Activated T-cell treated with anti-CD3 and anti-CD28 coated beads, Interleukin-2, amount 50 U/mL, for 24 hours (primary cell): ENCODE measurements around the gene CXCR6.

Experiments used
- DNase-seq: peaks from one replicate; pipeline ENCODE4 v3.0.0-alpha.2; 2020
- H3K27ac Mint-ChIP-seq: 2 replicates; pipeline ENCODE4 v1.8.0; 2020; ENCODE audit warnings: mild to moderate bottlenecking, mixed read lengths
- H3K27me3 Mint-ChIP-seq: 2 replicates; pipeline ENCODE4 v1.8.0; 2020; ENCODE audit warnings: mixed read lengths
- H3K36me3 Mint-ChIP-seq: 2 replicates; pipeline ENCODE4 v1.8.0; 2020; ENCODE audit warnings: low read depth, mixed read lengths
- H3K4me1 Mint-ChIP-seq: 2 replicates; pipeline ENCODE4 v1.8.0; 2020; ENCODE audit warnings: low read depth, mixed read lengths
- H3K4me3 Mint-ChIP-seq: 2 replicates; pipeline ENCODE4 v1.8.0; 2020; ENCODE audit warnings: mild to moderate bottlenecking, moderate library complexity, mixed read lengths
- H3K9me3 Mint-ChIP-seq: 2 replicates; pipeline ENCODE4 v1.8.0; 2020; ENCODE audit warnings: mixed read lengths

Gene CXCR6

GRCh38 chr3:45943207-45943846 lies at the start of gene CXCR6:
Gene CXCR6 (plus strand): TSS chr3:45943464. CDS start chr3:45946482, 3,018 bp downstream.
- H3K27me3 Mint-ChIP-seq, result peaks cover 16% of the 10 kb centered on the region
- H3K27ac Mint-ChIP-seq, result peak within 1 kb of the TSS; percentile 84
- H3K4me1 Mint-ChIP-seq, result peaks cover 77% of the 10 kb centered on the region
- H3K9me3 Mint-ChIP-seq, result no peaks in the 10 kb centered on the region
- peak within 1 kb of the TSS; percentile 59 for H3K4me3 Mint-ChIP-seq
- H3K36me3 Mint-ChIP-seq, result peaks cover 54% of the 10 kb centered on the region
- DNase-seq, result peak; percentile 60

GRCh38 chr3:45894015-45894414 lies 49.2 kb upstream of the CXCR6 start:
- Mint-ChIP-seq H3K4me1 (peaks cover 32% of the 10 kb centered on the region), H3K36me3 (no peaks in the 10 kb centered on the region), H3K4me3 (no peak overlapping the region), H3K9me3 (no peaks in the 10 kb centered on the region), H3K27me3 (peaks cover 56% of the 10 kb centered on the region), H3K27ac (no peak overlapping the region)
- DNase-seq, result no peak

GRCh38 chr3:45895686-45896468 lies 47.4 kb upstream of the CXCR6 start:
- Mint-ChIP-seq H3K27ac (no peak overlapping the region), H3K9me3 (no peaks in the 10 kb centered on the region), H3K36me3 (no peaks in the 10 kb centered on the region), H3K4me3 (no peak overlapping the region), H3K27me3 (peaks cover 51% of the 10 kb centered on the region), H3K4me1 (peaks cover 24% of the 10 kb centered on the region)
- no peak for DNase-seq

GRCh38 chr3:45896956-45897355 lies 46.3 kb upstream of the CXCR6 start:
- no peak for DNase-seq
- H3K9me3 Mint-ChIP-seq, result no peaks in the 10 kb centered on the region

GRCh38 chr3:45904931-45905330 lies 38.3 kb upstream of the CXCR6 start:
- Mint-ChIP-seq H3K36me3 (no peaks in the 10 kb centered on the region), H3K4me3 (no peak overlapping the region), H3K27ac (no peak overlapping the region)

More at GRCh38 chr3:45896956-45897355, 46.3 kb upstream of the CXCR6 start:
- Mint-ChIP-seq H3K36me3 (no peaks in the 10 kb centered on the region), H3K4me1 (peaks cover 17% of the 10 kb centered on the region), H3K4me3 (no peak overlapping the region), H3K27me3 (peaks cover 41% of the 10 kb centered on the region), H3K27ac (no peak overlapping the region)

GRCh38 chr3:45905755-45906154 lies 37.5 kb upstream of the CXCR6 start:
- H3K4me3 Mint-ChIP-seq, result no peak overlapping the region
- peaks cover 27% of the 10 kb centered on the region for H3K4me1 Mint-ChIP-seq
- H3K36me3 Mint-ChIP-seq, result no peaks in the 10 kb centered on the region
- peaks cover 3% of the 10 kb centered on the region for H3K9me3 Mint-ChIP-seq
- DNase-seq, result peak; percentile 24
- H3K27me3 Mint-ChIP-seq, result peaks cover 41% of the 10 kb centered on the region
- H3K27ac Mint-ChIP-seq, result no peak overlapping the region

More at GRCh38 chr3:45904931-45905330, 38.3 kb upstream of the CXCR6 start:
- H3K9me3 Mint-ChIP-seq, result peaks cover 3% of the 10 kb centered on the region
- peaks cover 35% of the 10 kb centered on the region for H3K27me3 Mint-ChIP-seq
- peaks cover 27% of the 10 kb centered on the region for H3K4me1 Mint-ChIP-seq
- no peak for DNase-seq

- peaks cover 30% of the 10 kb centered on the region for H3K4me1 Mint-ChIP-seq
- H3K4me3 Mint-ChIP-seq, result no peak overlapping the region
- no peaks in the 10 kb centered on the region for H3K36me3 Mint-ChIP-seq
- peaks cover 51% of the 10 kb centered on the region for H3K27me3 Mint-ChIP-seq
- peaks cover 3% of the 10 kb centered on the region for H3K9me3 Mint-ChIP-seq
- H3K27ac Mint-ChIP-seq, result no peak overlapping the region
- peak; percentile 28 for DNase-seq
Measured at GRCh38 chr3:45906681-45907407, 36.4 kb upstream of the CXCR6 start.

- H3K9me3 Mint-ChIP-seq, result peaks cover 3% of the 10 kb centered on the region
- DNase-seq, result peak; percentile 37
- H3K36me3 Mint-ChIP-seq, result no peaks in the 10 kb centered on the region
- no peak overlapping the region for H3K27ac Mint-ChIP-seq
- peaks cover 61% of the 10 kb centered on the region for H3K27me3 Mint-ChIP-seq
- H3K4me3 Mint-ChIP-seq, result no peak overlapping the region
- peaks cover 34% of the 10 kb centered on the region for H3K4me1 Mint-ChIP-seq
Measured at GRCh38 chr3:45907769-45908705, 35.2 kb upstream of the CXCR6 start.

- Mint-ChIP-seq H3K27ac (no peak overlapping the region), H3K9me3 (peaks cover 3% of the 10 kb centered on the region), H3K4me1 (peaks cover 34% of the 10 kb centered on the region), H3K36me3 (no peaks in the 10 kb centered on the region), H3K4me3 (no peak overlapping the region), H3K27me3 (peaks cover 69% of the 10 kb centered on the region)
- peak; percentile 18 for DNase-seq
Measured at GRCh38 chr3:45908761-45909160, 34.5 kb upstream of the CXCR6 start.

GRCh38 chr3:45909542-45909941 lies 33.7 kb upstream of the CXCR6 start:
- H3K27me3 Mint-ChIP-seq, result peaks cover 74% of the 10 kb centered on the region
- no peaks in the 10 kb centered on the region for H3K36me3 Mint-ChIP-seq
- peaks cover 3% of the 10 kb centered on the region for H3K9me3 Mint-ChIP-seq
- no peak overlapping the region for H3K27ac Mint-ChIP-seq
- peak; percentile 12 for DNase-seq
- no peak overlapping the region for H3K4me3 Mint-ChIP-seq
- H3K4me1 Mint-ChIP-seq, result peaks cover 35% of the 10 kb centered on the region

GRCh38 chr3:45910892-45911291 lies 32.4 kb upstream of the CXCR6 start:
- no peak for DNase-seq
- Mint-ChIP-seq H3K27ac (no peak overlapping the region), H3K4me1 (peaks cover 42% of the 10 kb centered on the region), H3K4me3 (no peak overlapping the region), H3K36me3 (no peaks in the 10 kb centered on the region), H3K27me3 (peaks cover 75% of the 10 kb centered on the region), H3K9me3 (no peaks in the 10 kb centered on the region)

GRCh38 chr3:45911511-45912226 lies 31.6 kb upstream of the CXCR6 start:
- no peak for DNase-seq
- Mint-ChIP-seq H3K36me3 (peaks cover under 1% of the 10 kb centered on the region), H3K27ac (no peak overlapping the region), H3K4me3 (no peak overlapping the region), H3K9me3 (no peaks in the 10 kb centered on the region), H3K4me1 (peaks cover 49% of the 10 kb centered on the region), H3K27me3 (peaks cover 70% of the 10 kb centered on the region)

- no peak overlapping the region for H3K27ac Mint-ChIP-seq
- H3K4me3 Mint-ChIP-seq, result no peak overlapping the region
- peaks cover 71% of the 10 kb centered on the region for H3K27me3 Mint-ChIP-seq
- H3K9me3 Mint-ChIP-seq, result no peaks in the 10 kb centered on the region
- DNase-seq, result no peak
- H3K4me1 Mint-ChIP-seq, result peaks cover 53% of the 10 kb centered on the region
- H3K36me3 Mint-ChIP-seq, result peaks cover 6% of the 10 kb centered on the region
Measured at GRCh38 chr3:45912435-45912834, 30.8 kb upstream of the CXCR6 start.
